Measurements from ENCODE around the gene ZMAT5.

Gene ZMAT5

GRCh38 chr22:29716814-29717545 lies 49.8 kb downstream of the ZMAT5 start:
- H3K9me3 ChIP-seq (ENCODE audit: low read depth, low read length) = no peaks in the 10 kb centered on the region
- no peak overlapping the region for H3K27ac ChIP-seq
- H3K36me3 ChIP-seq (ENCODE audit: insufficient read depth, low read length) = no peaks in the 10 kb centered on the region
- no peak for DNase-seq (ENCODE audit: low read depth, low spot score)
- no peak overlapping the region for H3K4me3 ChIP-seq
- TF ChIP-seq EZH2 (IDR thresholded peaks at IDR 0.05) = no peak
- no peak for TF ChIP-seq FOXP2 (optimal IDR thresholded peaks at IDR 0.05; ENCODE audit: control extremely low read depth, extremely low read length, insufficient read depth)
- no peak for TF ChIP-seq POLR2AphosphoS5 (IDR thresholded peaks at IDR 0.05; ENCODE audit: borderline replicate concordance, low read depth, low read length)
- H3K9ac ChIP-seq (ENCODE audit: insufficient read length) = no peak overlapping the region

GRCh38 chr22:29715705-29716104 lies 51.1 kb downstream of the ZMAT5 start:
- H3K36me3 ChIP-seq (ENCODE audit: insufficient read depth, low read length) = no peaks in the 10 kb centered on the region
- no peak for DNase-seq (ENCODE audit: low read depth, low spot score)
- TF ChIP-seq EZH2 (IDR thresholded peaks at IDR 0.05) (no peak), POLR2AphosphoS5 (IDR thresholded peaks at IDR 0.05; ENCODE audit: borderline replicate concordance, low read depth, low read length) (no peak), FOXP2 (optimal IDR thresholded peaks at IDR 0.05; ENCODE audit: control extremely low read depth, extremely low read length, insufficient read depth) (no peak)
- no peak overlapping the region for H3K27ac ChIP-seq
- no peaks in the 10 kb centered on the region for H3K9me3 ChIP-seq (ENCODE audit: low read depth, low read length)
- no peak overlapping the region for H3K9ac ChIP-seq (ENCODE audit: insufficient read length)
- no peak overlapping the region for H3K4me3 ChIP-seq

- TF ChIP-seq EZH2 (IDR thresholded peaks at IDR 0.05) = no peak
- no peak for TF ChIP-seq FOXP2 (optimal IDR thresholded peaks at IDR 0.05; ENCODE audit: control extremely low read depth, extremely low read length, insufficient read depth)
- TF ChIP-seq POLR2AphosphoS5 (IDR thresholded peaks at IDR 0.05; ENCODE audit: borderline replicate concordance, low read depth, low read length) = no peak
- Histone ChIP-seq H3K9ac (ENCODE audit: insufficient read length) (no peak overlapping the region), H3K9me3 (ENCODE audit: low read depth, low read length) (no peaks in the 10 kb centered on the region), H3K27ac (no peak overlapping the region), H3K36me3 (ENCODE audit: insufficient read depth, low read length) (no peaks in the 10 kb centered on the region), H3K4me3 (no peak overlapping the region)
- no peak for DNase-seq (ENCODE audit: low read depth, low spot score)
These were observed 51.6 kb downstream of the ZMAT5 start for GRCh38 chr22:29715240-29715639.

GRCh38 chr22:29713156-29713727 lies 53.6 kb downstream of the ZMAT5 start:
- H3K9ac ChIP-seq (ENCODE audit: insufficient read length) = no peak overlapping the region
- H3K27ac ChIP-seq = no peak overlapping the region
- H3K9me3 ChIP-seq (ENCODE audit: low read depth, low read length) = no peaks in the 10 kb centered on the region
- no peak for TF ChIP-seq FOXP2 (optimal IDR thresholded peaks at IDR 0.05; ENCODE audit: control extremely low read depth, extremely low read length, insufficient read depth)
- TF ChIP-seq POLR2AphosphoS5 (IDR thresholded peaks at IDR 0.05; ENCODE audit: borderline replicate concordance, low read depth, low read length) = no peak
- no peak for TF ChIP-seq EZH2 (IDR thresholded peaks at IDR 0.05)
- no peak for DNase-seq (ENCODE audit: low read depth, low spot score)
- H3K36me3 ChIP-seq (ENCODE audit: insufficient read depth, low read length) = no peaks in the 10 kb centered on the region
- H3K4me3 ChIP-seq = no peak overlapping the region

- Histone ChIP-seq H3K4me3 (no peak overlapping the region), H3K27ac (no peak overlapping the region), H3K9ac (ENCODE audit: insufficient read length) (no peak overlapping the region), H3K9me3 (ENCODE audit: low read depth, low read length) (no peaks in the 10 kb centered on the region), H3K36me3 (ENCODE audit: insufficient read depth, low read length) (no peaks in the 10 kb centered on the region)
- DNase-seq (ENCODE audit: low read depth, low spot score) = no peak
- no peak for TF ChIP-seq POLR2AphosphoS5 (IDR thresholded peaks at IDR 0.05; ENCODE audit: borderline replicate concordance, low read depth, low read length)
- no peak for TF ChIP-seq FOXP2 (optimal IDR thresholded peaks at IDR 0.05; ENCODE audit: control extremely low read depth, extremely low read length, insufficient read depth)
- no peak for TF ChIP-seq EZH2 (IDR thresholded peaks at IDR 0.05)
These were observed 54.7 kb downstream of the ZMAT5 start for GRCh38 chr22:29712119-29712518.

- H3K27ac ChIP-seq = no peak overlapping the region
These were observed 55.7 kb downstream of the ZMAT5 start for GRCh38 chr22:29710922-29711593.

GRCh38 chr22:29710193-29710592 lies 56.6 kb downstream of the ZMAT5 start:
- Histone ChIP-seq H3K9me3 (ENCODE audit: low read depth, low read length) (no peaks in the 10 kb centered on the region), H3K9ac (ENCODE audit: insufficient read length) (no peak overlapping the region), H3K36me3 (ENCODE audit: insufficient read depth, low read length) (no peaks in the 10 kb centered on the region), H3K27ac (no peak overlapping the region), H3K4me3 (no peak overlapping the region)
- TF ChIP-seq EZH2 (IDR thresholded peaks at IDR 0.05) (no peak), POLR2AphosphoS5 (IDR thresholded peaks at IDR 0.05; ENCODE audit: borderline replicate concordance, low read depth, low read length) (no peak), FOXP2 (optimal IDR thresholded peaks at IDR 0.05; ENCODE audit: control extremely low read depth, extremely low read length, insufficient read depth) (no peak)
- no peak for DNase-seq (ENCODE audit: low read depth, low spot score)

More at GRCh38 chr22:29710922-29711593, 55.7 kb downstream of the ZMAT5 start:
- no peak overlapping the region for H3K4me3 ChIP-seq
- DNase-seq (ENCODE audit: low read depth, low spot score) = no peak
- H3K9me3 ChIP-seq (ENCODE audit: low read depth, low read length) = no peaks in the 10 kb centered on the region
- TF ChIP-seq FOXP2 (optimal IDR thresholded peaks at IDR 0.05; ENCODE audit: control extremely low read depth, extremely low read length, insufficient read depth) (no peak), POLR2AphosphoS5 (IDR thresholded peaks at IDR 0.05; ENCODE audit: borderline replicate concordance, low read depth, low read length) (no peak), EZH2 (IDR thresholded peaks at IDR 0.05) (no peak)
- no peak overlapping the region for H3K9ac ChIP-seq (ENCODE audit: insufficient read length)
- no peaks in the 10 kb centered on the region for H3K36me3 ChIP-seq (ENCODE audit: insufficient read depth, low read length)

- TF ChIP-seq FOXP2 (optimal IDR thresholded peaks at IDR 0.05; ENCODE audit: control extremely low read depth, extremely low read length, insufficient read depth) (no peak), EZH2 (IDR thresholded peaks at IDR 0.05) (no peak), POLR2AphosphoS5 (IDR thresholded peaks at IDR 0.05; ENCODE audit: borderline replicate concordance, low read depth, low read length) (no peak)
- no peak overlapping the region for H3K9ac ChIP-seq (ENCODE audit: insufficient read length)
These were observed 59.3 kb downstream of the ZMAT5 start for GRCh38 chr22:29707471-29707870.

More at GRCh38 chr22:29707471-29707870, 59.3 kb downstream of the ZMAT5 start:
- no peak for DNase-seq (ENCODE audit: low read depth, low spot score)
- H3K36me3 ChIP-seq (ENCODE audit: insufficient read depth, low read length) = no peaks in the 10 kb centered on the region
- no peak overlapping the region for H3K4me3 ChIP-seq
- no peaks in the 10 kb centered on the region for H3K9me3 ChIP-seq (ENCODE audit: low read depth, low read length)
- no peak overlapping the region for H3K27ac ChIP-seq
